SK-N-MC (cell line): ENCODE results near the gene TTLL6.

Source experiments
- EZH2 ChIP-seq: fragments of 200-600 bp; sonication (generic); IDR thresholded peaks from one replicate; pipeline ENCODE4 v1.6.1; 2017; ENCODE audit warnings: antibody characterized with exemption
- FOXP2 ChIP-seq: optimal IDR thresholded peaks from 2 replicates; pipeline ENCODE3; 2011; ENCODE audit warnings: mild to moderate bottlenecking, moderate library complexity; ENCODE audit not compliant: insufficient read depth; ENCODE audit errors: extremely low read length, control extremely low read depth
- POLR2AphosphoS5 ChIP-seq: IDR thresholded peaks from 2 replicates; pipeline ENCODE4 v1.6.1; 2012; ENCODE audit warnings: mild to moderate bottlenecking, low read depth, low read length, borderline replicate concordance

DNA sequence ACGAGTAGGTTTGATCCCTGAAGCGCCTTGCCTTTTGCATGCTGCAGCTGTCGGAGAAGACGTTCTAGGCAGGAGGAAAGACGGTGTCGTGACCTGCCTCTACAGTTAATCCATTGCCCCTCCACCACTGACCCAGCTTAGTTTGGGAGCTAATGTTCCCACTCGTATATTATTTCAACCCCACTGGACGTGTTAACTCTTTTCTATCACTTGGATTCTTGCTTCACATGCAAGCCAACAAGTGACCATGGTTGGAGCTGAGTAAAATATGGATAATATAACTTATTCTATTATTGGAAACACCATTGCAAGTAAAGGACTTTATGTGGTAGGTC lies 14.5 kb upstream of the TTLL6 start:
- TF ChIP-seq POLR2AphosphoS5: no peak
- TF ChIP-seq EZH2: no peak
- no peak for TF ChIP-seq FOXP2
